Measurements from ENCODE around the gene GABARAPL2.

- peak; percentile 9 for TF ChIP-seq CTCF (IDR thresholded peaks at IDR 0.05; ENCODE audit: borderline replicate concordance, extremely low read depth, low read length, poor library complexity, severe bottlenecking)
- no peak for TF ChIP-seq EZH2 (IDR thresholded peaks at IDR 0.05; ENCODE audit: borderline replicate concordance, low read depth, low read length, severe bottlenecking)
These were observed 10.3 kb upstream of the GABARAPL2 start, which contains the start of gene TMEM231 for GRCh38 chr16:75555707-75556430.

All from DND-41 (cell line).